GM08714 (cell line): ENCODE results near the gene MRPL10.

Experiments used
- H3K4me3 ChIP-seq: fragments of 200-500 bp; sonication (Bioruptor generic); 2 replicates; pipeline ENCODE4 v1.5.1; 2014; ENCODE audit warnings: mild to moderate bottlenecking, low read length, inconsistent platforms
- ZNF274 ChIP-seq: IDR thresholded peaks from 2 replicates; pipeline ENCODE4 v1.6.1; 2012; ENCODE audit warnings: mild to moderate bottlenecking, low read depth, low read length

Gene MRPL10

GRCh38 chr17:47831003-47831933, at the start of gene MRPL10, which contains the start of gene LRRC46:
Gene MRPL10, minus strand, starts transcription at chr17:47831541. Its CDS starts 30 bp downstream, at chr17:47831511.
Gene LRRC46, plus strand, starts transcription at chr17:47831670. Its CDS starts 320 bp downstream, at chr17:47831990.
- no peak for TF ChIP-seq ZNF274
- peak within 1 kb of the TSS; percentile 95 for H3K4me3 ChIP-seq

GRCh38 chr17:47879776-47880454, 48.6 kb upstream of the MRPL10 start:
- H3K4me3 ChIP-seq: no peak overlapping the region
- TF ChIP-seq ZNF274: no peak

- no peak for TF ChIP-seq ZNF274
Measured at GRCh38 chr17:47879028-47879585, 47.8 kb upstream of the MRPL10 start.

GRCh38 chr17:47878203-47879027, 47.1 kb upstream of the MRPL10 start:
- H3K4me3 ChIP-seq: no peak overlapping the region
- TF ChIP-seq ZNF274: no peak

More at GRCh38 chr17:47879028-47879585, 47.8 kb upstream of the MRPL10 start:
- no peak overlapping the region for H3K4me3 ChIP-seq

- H3K4me3 ChIP-seq: no peak overlapping the region
- TF ChIP-seq ZNF274: no peak
Measured at GRCh38 chr17:47877368-47878034, 46.2 kb upstream of the MRPL10 start.

GRCh38 chr17:47875011-47875985, 44.0 kb upstream of the MRPL10 start:
- H3K4me3 ChIP-seq: no peak overlapping the region
- TF ChIP-seq ZNF274: no peak

- H3K4me3 ChIP-seq: no peak overlapping the region
- no peak for TF ChIP-seq ZNF274
Measured at GRCh38 chr17:47873200-47874090, 42.1 kb upstream of the MRPL10 start.

GRCh38 chr17:47872651-47873161, 41.4 kb upstream of the MRPL10 start:
- no peak for TF ChIP-seq ZNF274
- no peak overlapping the region for H3K4me3 ChIP-seq

GRCh38 chr17:47872019-47872650, 40.8 kb upstream of the MRPL10 start:
- TF ChIP-seq ZNF274: no peak
- no peak overlapping the region for H3K4me3 ChIP-seq

- no peak overlapping the region for H3K4me3 ChIP-seq
- no peak for TF ChIP-seq ZNF274
Measured at GRCh38 chr17:47871048-47871447, 39.7 kb upstream of the MRPL10 start.

- no peak overlapping the region for H3K4me3 ChIP-seq
- no peak for TF ChIP-seq ZNF274
Measured at GRCh38 chr17:47870056-47870455, 38.7 kb upstream of the MRPL10 start.
